Colon (tissue), 2 donors: ENCODE data around the gene CARD19.
"Not testable (repeated sequence)": the region's sequence is repeated elsewhere in the genome, so short reads cannot be mapped to it uniquely, and the experiment has no call there.

ENCODE experiments used
- FAIRE-seq: peaks from 2 replicates; lab custom pipeline; 2012; peaks lifted over from hg19 to GRCh38; lab: Jason Lieb, UNC
- donor health status: control.
- donor health status: control.

The CARD19 gene

DNA sequence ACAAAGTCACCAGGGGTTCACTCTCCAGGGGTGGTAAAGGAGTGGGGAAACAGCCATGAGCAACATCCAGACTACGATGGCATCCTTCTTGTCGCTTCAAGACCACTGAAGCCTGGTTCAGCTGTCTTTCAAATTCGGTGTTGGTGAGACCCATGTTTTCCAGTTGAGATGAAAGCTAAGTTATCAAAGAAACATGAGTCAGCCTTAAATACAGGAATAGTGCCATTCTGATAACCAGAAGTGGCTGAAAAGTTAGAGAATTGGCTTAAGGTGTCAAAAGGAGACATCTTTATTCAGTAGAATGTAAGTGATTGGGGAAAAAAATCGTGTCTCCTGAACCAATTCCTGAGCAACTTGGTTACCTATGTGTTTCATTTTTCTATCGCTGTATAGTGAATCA, 7.0 kb upstream of the CARD19 start:
- no peak for FAIRE-seq

- FAIRE-seq = no peak
Measured at GRCh38 chr9:93089481-93089991, 6.5 kb upstream of the CARD19 start.

GRCh38 chr9:93090091-93090655, 5.8 kb upstream of the CARD19 start:
- FAIRE-seq = no peak

DNA sequence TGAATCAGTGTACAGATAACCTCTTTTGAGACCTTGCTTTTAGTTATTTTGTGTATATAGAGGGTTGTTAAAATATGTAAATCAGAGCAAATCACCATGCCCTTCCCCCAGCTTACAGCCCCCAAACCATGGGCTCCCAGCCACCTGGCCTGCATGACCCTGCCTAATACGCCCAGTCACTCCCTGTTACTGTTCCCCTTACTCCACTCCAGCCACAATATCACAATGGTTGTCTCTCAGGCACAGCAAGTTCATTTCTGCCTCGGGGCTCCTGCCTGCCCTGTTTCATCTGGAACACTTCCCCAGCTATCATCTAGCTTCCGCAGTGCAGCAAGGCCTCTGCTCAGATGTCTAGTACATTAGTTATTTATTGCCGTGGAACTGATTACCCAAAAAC, 5.0 kb upstream of the CARD19 start:
- no peak for FAIRE-seq

DNA sequence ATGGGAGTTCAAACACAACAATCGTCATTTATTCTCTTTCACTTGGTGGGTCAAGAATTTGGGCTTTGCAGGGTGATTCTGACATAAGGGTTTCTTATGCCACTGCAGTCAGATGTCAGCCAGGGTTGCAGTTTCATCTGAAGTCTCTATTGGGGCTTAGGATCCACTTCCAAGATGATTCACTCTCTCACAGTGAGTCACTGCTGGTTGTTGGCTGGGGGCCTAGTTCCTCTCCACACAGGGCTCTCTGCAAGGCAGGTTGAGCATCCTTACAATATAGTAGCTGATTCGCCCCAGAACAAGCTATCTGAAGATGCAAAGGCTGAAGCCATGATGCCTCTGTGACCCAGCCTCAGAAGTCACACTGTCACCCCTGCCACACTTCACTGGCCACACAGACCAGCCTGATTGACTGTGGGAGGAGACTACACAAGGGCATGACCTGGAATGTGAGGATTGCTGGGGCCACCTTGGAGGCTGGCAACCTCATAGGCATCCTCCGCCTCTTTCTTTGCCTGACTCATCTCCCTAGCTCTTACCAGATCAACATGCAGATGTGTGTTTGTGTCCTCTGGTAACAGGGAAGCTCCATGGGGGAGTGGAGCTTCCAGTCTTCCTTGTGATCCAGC, 4.5 kb upstream of the CARD19 start:
- no peak for FAIRE-seq

DNA sequence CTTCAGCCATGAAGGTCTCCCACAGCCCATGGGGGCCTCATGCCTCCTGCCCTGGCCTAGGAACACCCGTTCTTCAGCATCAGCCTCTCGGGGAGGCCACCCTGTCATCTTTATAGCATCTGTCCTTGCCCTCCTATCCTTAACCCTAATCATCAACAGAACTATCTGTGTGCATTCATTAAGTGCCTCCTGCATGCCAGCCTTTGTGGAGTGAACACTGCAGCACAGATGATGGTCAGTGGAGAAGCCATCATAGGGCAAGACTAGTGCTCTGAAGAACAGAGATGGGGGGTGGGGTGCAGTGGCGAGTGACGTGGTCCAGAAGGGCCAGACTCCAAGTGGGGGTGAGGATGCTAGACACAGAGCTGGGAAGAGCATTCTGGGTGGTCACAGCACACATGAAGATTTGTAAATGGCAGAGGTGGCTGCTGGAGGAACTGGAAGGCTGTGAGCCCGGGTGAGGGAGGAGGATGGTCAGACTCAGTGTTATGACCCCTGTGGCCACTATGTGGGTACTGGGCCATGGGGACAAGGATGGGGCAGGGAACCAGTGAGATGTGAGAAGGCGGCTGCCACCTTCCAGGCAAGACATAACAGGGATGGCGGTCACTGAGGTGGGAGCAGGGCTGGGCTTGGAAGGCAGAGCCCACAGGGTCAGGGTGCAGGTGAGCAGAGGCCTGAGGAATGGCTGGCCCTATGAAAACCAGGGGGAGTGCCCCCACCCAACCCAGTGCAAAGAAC, 3.6 kb upstream of the CARD19 start:
- no peak for FAIRE-seq

DNA sequence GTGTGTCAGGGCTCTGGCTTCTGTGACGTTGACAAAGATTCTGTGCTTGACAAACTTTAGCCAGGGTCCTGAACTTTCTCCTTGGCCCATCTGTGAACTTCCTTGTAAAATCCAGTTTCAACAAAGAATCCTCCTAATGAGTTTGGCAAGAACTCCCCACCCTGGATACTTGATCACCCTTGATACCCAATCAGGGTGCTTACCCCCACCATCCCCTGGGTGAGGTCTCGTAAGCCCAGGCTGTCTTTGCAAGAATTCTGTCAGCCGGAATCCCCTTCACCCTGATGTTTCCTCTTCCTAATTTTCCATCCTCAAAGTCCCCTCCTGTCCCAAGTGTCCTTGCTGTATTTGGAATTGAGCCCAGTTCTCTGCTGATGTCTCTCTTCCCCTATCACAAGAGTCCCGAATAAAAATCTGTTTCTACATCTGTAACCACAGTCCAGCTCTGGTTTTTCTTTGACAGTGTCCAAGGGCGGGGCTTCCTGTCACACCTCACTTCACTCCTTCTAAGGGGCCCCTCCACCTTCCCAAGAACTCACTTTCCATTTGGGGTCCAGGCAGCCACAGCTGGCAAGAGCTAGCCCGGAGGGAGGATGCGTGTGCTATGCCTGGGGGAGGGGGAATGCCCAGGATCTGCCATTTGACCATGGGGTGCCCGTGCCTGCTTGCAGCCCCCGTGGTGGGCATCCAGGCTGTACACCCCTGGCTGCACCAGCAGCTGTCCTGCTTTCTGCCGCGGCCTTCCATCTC, 2.7 kb upstream of the CARD19 start:
- FAIRE-seq = no peak

GRCh38 chr9:93093877-93094657, 1.9 kb upstream of the CARD19 start:
- FAIRE-seq = no peak

- FAIRE-seq = no peak
Measured at GRCh38 chr9:93094658-93095204, 1.3 kb upstream of the CARD19 start.

GRCh38 chr9:93095205-93096130, 549 bp upstream of the CARD19 start:
- no peak for FAIRE-seq

- no peak for FAIRE-seq
Measured at GRCh38 chr9:93096811-93097382, 880 bp downstream of the CARD19 start.

GRCh38 chr9:93097511-93098201, 1.6 kb downstream of the CARD19 start:
- FAIRE-seq = no peak

GRCh38 chr9:93098236-93098946, 2.4 kb downstream of the CARD19 start:
- no peak for FAIRE-seq

GRCh38 chr9:93099551-93100275, 3.7 kb downstream of the CARD19 start:
- FAIRE-seq = no peak

DNA sequence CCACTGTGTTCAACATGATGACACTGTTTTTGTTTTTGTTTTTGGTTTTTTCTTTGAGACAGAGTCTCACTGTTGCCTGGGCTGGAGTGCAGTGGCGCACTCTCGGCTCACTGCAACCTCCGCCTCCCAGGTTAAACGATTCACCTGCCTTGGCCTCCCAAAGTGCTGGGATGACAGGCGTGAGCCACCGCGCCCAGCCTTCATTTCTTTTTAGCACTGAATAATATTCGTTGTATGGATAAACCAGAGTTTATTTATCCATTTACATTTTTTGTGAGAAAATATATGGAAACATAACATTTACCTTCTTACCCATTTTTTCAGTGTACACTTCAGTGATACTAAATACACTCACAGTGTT, 4.2 kb downstream of the CARD19 start:
- FAIRE-seq = no peak

DNA sequence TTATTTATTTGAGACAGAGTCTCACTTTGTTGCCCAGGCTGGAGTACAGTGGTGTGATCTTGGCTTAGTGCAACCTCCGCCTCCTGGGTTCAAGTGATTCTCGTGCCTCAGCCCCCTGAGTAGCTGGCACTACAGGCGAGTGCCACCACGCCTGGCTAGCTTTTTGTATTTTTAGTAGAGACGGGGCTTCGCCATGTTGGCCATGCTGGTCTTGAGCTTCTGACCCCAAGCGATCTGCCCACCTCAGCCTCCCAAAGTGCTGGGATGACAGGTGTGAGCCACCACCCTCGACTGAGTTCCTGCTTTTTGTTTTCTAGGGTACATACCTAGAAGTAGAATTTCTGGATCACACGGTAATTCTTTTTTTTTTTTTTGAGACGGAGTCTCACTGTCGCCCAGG, 5.1 kb downstream of the CARD19 start:
- not testable (repeated sequence) for FAIRE-seq

GRCh38 chr9:93105620-93106019, 9.6 kb downstream of the CARD19 start:
- no peak for FAIRE-seq

DNA sequence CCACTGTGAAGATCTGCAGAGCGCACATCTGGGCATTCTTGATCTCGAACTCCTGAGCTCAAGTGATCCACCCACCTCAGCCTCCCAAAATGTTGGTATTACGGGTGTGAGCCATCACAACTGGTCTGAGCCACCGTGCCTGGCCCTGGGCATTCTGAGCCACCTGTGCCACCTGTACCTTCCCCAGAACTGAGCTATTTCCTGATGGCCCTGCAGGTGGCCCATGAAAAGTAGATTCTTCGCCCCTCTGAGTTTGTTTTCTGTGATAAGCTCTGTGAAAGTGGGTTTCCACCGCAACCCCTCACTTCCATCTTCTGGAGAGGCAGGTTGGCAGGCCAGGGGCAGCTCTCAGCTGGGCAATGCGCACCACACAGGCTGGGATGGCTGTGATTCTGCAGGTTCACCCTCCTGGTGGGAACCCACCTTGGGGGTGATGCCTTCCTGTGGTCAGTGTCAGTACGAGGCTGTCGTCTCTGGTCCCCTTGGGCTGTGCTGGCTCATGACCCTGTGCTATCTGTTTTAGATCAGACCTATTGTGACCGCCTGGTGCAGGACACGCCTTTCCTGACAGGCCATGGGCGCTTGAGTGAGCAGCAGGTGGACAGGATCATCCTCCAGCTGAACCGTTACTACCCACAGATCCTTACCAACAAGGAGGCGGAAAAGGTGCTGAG, 11.3 kb downstream of the CARD19 start:
- no peak for FAIRE-seq
